ENCODE measurements around the gene KDM2B.
"Not testable (repeated sequence)": the region's sequence is repeated elsewhere in the genome, so short reads cannot be mapped to it uniquely, and the experiment has no call there.

The KDM2B gene

DNA sequence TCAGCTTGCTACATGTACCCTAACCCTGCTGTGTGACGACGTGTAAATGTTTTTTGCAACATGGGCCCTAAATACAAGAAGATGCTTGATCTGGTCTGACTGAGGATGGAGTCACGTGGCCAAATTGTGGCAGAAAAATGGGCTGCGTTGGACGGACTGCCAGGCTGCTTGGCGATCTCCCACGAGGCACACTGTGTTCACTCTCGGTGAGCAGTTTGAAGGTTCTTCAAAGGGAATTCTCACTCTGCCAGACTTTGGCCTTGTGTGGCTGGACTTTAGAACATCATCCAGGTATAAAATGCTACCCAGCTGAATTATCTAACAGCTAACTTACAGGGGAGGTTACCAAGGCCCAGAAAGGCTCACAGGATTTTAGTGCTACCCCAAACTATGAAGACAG lies 85.1 kb downstream of the KDM2B start:
- DNase-seq: no peak

DNA sequence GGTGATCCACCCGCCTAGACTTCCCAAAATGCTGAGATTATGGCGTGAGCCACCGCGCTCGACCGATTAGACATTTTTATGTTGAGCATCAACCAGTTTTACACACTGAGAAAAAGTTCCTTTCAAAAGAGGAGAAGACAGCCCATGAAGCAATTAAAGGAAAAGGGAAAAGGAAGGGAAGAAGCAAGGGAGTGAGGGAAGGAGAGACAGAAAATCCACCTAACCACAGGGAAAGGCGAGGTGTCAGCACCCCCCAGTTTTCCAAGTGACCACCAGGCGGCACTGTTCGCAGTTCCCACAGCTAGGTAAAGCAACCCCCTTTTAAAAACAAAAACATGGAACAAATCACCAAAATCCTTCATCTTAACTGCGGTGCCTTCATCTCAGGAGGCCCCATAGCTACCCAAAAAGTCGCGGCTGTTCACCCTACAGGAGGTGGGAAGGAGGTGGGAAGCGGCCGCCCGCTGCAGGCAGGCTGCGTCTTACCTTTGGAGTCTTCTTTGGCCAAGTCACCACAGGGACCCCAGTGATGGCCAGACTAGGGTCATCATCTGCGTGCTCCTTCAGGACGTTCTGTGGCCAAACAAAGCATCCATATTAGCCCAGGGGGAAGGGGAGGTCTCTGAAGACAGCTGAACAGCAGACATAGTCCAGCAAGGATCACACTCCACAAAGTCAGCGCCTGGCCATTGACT lies 86.6 kb downstream of the KDM2B start:
- peak; percentile 42 for DNase-seq

DNA sequence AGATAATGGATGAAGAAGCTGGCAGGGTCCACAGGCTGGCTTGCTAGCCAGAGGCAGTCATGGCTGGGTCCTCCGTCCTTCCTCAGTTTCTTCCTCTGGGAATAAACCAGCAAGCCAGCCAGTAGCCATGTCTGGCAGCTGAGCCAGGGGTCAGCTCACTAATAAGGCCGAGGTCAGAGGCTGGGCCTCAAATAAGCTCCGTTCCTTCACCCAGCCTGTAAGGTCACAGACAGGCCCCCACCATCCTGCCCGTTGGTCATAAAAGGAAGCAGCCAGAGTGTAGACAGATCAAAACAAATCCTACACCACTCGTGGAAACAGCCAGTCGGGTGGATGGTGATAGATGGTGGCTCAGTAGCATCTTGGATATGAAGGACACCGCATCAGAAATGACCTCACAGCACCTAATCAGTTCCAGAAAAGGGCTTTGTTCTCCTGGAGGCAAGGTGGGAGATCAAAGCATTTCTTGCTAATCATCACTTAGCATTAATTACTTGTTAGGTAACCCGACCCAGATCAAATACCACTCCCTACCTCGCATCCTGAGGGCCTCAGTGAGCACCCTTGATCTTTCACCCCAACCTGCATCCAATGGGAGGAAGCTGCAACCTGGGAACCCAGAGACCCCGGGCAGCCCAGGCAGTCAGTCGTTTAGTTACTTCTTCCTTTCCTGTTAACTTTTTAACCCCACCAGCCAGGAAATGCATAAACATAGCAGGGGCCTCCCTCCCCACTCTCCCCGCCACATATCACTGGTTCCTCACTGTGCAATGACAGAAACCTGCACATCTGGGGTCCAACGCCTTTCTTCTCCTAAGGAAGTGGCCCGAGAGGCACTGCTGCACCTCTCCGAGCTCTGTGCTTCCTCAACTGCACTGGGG lies 90.2 kb downstream of the KDM2B start:
- DNase-seq: no peak

DNA sequence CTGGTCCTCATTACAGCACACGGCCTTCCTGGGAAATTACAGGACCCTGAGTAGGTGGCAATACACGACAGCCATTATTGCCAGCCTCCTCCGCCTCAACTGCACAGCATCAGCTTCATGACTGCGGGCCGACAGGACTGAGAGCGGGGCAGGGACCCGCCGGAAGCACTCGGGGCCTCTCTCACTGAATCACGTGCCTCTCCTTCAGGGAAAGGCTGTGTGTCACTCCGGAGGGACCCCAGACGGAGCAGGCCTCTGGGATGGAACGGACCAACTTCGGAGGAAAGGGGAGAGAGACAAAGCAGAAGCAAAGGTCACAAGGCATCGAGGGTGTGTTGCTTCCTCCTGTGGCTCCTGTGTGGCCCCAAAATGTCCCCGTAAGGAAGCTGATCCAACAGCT lies 90.9 kb downstream of the KDM2B start:
- DNase-seq: no peak

GRCh38 chr12:121484967-121485366 lies 95.9 kb downstream of the KDM2B start:
- no peak for DNase-seq

DNA sequence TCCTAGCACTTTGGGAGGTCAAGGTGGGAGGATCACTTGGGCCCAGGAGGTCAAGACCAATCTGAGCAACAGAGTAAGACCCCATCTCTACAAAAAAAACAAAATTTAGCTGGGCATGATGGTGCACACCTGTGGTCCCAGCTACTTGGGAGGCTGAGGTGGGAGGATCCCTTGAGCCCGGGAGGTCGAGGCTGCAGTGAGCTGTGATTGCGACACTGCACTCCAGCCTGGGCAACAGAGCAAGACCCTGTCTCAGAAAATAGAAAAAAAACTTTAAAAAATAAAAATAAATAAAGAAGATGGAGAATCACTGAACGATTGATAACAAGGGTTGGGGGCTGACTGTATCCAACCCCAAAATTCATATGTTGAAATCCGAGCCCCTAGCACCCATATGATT lies 96.3 kb downstream of the KDM2B start:
- not testable (repeated sequence) for DNase-seq

DNA sequence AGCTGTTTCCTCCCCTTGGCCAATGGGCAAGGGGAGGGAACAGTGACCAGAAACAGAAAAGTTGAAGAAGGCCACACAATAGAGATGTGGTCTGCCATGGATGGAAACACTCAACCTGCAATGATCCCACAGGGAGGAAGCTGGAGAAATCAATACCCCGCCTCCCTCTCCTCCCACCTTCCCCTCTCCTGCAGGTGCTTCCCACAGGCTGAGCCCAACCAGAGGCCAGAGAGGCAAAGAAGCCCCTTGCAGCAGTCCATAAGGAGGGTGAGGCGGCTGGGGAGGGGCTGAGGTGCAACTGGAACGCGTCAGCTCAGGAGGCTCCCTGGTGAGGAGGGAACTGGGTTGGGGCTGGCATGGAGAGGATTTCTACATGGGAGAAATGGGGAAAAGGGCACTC lies 96.9 kb downstream of the KDM2B start:
- DNase-seq: no peak

GRCh38 chr12:121476477-121476876 lies 104.3 kb downstream of the KDM2B start:
- no peak for DNase-seq

- DNase-seq: no peak
Measured at GRCh38 chr12:121475279-121475678, 105.5 kb downstream of the KDM2B start.

GRCh38 chr12:121472150-121472905 lies 108.5 kb downstream of the KDM2B start:
- no peak for DNase-seq

DNA sequence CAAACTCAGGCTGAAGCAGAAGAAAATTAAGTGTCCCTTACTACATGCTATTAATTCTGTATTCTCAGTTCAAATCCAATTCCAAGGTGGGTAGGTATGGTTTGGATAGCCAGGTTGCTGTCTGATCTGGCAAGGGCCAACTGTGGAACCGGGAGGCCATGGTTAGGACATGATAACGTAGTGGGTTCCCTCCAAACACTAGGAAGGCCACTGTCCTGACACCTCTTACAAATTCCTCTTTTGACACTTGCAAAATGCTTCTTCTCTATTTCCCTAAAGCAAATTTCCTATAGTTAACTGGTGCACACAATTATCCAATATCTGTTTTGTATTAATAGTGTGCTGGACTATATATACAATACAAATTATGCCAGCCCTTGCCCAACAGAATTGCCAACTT lies 110.1 kb downstream of the KDM2B start:
- DNase-seq: no peak

- peak; percentile 43 for DNase-seq
Measured at GRCh38 chr12:121468499-121468801, 112.4 kb downstream of the KDM2B start.

DNA sequence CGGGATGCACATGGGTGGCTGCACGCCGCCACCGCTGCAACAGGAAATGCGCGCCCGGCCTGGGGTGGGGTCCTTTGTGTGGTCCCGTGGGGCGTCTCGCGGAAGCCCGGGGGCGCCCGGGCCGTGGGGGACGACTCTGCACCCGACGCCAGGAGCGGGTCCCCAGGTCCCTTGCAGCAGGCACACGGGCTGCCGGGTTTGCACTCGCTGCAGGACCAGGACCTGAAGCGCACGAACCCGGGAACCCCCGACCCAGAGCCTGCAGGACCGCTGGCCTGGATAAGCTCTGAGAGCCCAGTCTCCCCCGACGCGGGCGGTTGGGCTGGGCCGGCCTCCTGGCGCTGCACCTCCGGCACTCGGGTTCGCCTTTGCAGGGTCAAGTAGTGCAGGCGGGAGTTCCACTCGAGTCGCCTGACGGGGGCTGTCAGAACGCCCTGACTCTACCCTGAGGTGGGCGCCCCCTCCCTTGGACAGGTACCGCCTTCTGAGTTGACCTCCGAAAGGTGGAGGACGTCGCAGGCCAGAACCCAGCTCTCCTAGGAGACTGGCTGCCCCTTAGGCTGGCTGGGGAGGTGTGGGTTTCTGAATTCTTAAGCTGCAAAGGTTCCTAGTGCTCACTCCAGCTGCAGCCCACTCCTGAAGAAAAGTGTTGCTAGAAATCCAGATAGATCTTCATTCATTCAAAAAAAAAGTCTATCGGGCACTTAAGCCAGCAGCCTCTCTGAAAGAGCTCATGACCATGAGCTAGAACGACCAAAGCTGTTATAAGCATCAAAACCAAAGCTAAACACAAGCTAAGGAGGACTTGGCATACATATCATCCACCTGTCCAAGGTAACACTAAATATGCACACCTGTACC lies 113.0 kb downstream of the KDM2B start:
- DNase-seq: peak; percentile 87

- DNase-seq: peak; percentile 77
Measured at GRCh38 chr12:121466794-121467637, 113.8 kb downstream of the KDM2B start.

DNA sequence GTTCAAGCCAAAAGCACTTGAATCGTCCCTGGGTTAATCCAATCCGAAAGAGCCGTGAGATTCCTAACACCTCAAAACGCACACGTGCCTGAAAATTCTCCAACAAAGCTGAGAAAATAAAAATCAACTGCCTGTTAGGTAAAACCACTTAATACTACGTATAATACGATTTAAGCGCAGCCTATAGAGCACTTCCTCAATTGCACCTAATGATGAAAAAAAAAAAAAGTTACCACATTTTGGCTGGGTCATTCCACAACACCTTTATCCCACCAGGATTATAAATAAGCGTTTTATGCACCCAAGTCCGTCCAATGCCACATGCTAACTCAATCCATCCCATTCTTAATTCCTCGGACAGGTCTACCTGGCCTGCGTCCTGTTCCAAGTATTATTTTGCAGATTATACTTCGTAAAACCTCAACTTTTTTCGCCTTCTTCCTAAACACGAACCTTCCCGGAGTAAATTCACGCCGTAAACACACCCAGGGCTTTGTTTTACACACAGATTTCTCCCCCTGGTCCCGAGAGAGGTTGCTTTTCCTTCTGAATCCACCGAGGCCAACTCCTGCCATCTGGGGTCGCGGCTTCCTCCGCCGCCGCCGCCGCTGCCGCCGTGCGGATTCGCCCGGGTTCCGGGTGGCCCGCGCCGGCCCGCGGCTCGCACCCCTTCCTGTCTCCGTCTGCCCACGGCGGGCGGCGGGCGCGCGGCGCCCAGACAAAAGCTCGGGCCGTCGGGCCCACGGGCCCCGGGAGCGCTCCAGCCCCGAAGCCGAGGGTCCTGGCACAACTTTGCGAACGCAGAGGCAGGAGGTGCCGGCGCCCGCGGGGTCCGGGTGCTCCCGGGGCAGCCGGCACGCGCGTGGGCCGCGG lies 114.7 kb downstream of the KDM2B start:
- DNase-seq: peak; percentile 50

GRCh38 chr12:121464331-121464730 lies 116.5 kb downstream of the KDM2B start:
- DNase-seq: no peak

GRCh38 chr12:121461048-121461447 lies 119.8 kb downstream of the KDM2B start:
- no peak for DNase-seq

GRCh38 chr12:121456551-121456950 lies 124.3 kb downstream of the KDM2B start:
- no peak for DNase-seq

GRCh38 chr12:121455766-121456420 lies 124.9 kb downstream of the KDM2B start:
- no peak for DNase-seq

DNA sequence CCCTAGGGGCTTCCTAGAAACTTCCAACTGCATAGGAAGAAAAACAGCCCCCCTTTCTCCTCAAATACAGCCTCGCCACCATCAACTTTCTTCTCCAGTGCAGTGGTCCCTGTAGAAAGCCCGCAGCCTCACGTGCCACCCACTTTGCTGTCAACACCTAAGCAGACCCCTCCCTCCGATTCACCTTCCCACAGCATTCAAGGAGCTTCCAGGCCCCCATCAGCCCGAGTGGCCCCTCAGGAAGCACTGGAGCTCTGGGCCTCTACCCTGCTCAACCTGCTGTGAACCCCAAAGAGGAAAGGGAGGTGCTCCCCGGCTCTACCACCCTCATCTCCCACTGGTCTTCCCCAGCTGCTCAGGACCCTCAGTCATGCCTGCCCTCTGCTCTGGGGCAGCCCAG lies 125.9 kb downstream of the KDM2B start:
- no peak for DNase-seq

Data from retina (tissue), 1 donor.